Measurements from ENCODE around the gene GTF3C5.

- TF ChIP-seq CTCF (IDR thresholded peaks at IDR 0.05) (no peak), POLR2A (IDR thresholded peaks at IDR 0.05) (no peak)
These were observed 29.6 kb downstream of the GTF3C5 start for GRCh38 chr9:133060417-133060841.
